OCI-LY3 (cell line): ENCODE data around the gene PRRG3.
"Not testable (repeated sequence)": the region's sequence is repeated elsewhere in the genome, so short reads cannot be mapped to it uniquely, and the experiment has no call there.

ENCODE experiments used
- H2AFZ ChIP-seq: fragments of 200-600, 300-600 bp; shearing (Covaris generic); 2 replicates; pipeline ENCODE4 v1.6.0; 2014; ENCODE audit warnings: antibody characterized with exemption, low read depth, low read length
- H3K27ac ChIP-seq: fragments of 200-600, 300-600 bp; sonication (generic); 2 replicates; pipeline ENCODE4 v1.5.1; 2014; ENCODE audit warnings: mild to moderate bottlenecking, low read length, moderate library complexity, mixed read lengths
- H3K27me3 ChIP-seq: fragments of 200-600, 300-600 bp; sonication (generic); 2 replicates; pipeline ENCODE4 v1.6.1; 2014; ENCODE audit warnings: low read depth, low read length, mixed read lengths
- H3K36me3 ChIP-seq: fragments of 200-600, 300-600 bp; sonication (generic); replicated peaks from 2 replicates; pipeline ENCODE3; 2014; ENCODE audit warnings: low read depth, low read length, mixed read lengths
- H3K4me1 ChIP-seq: fragments of 300-600, 200-600 bp; sonication (generic); 2 replicates; pipeline ENCODE4 v1.6.1; 2014; ENCODE audit warnings: low read length, mixed read lengths
- H3K4me2 ChIP-seq: fragments of 200-600, 300-600 bp; sonication (generic); 2 replicates; pipeline ENCODE4 v1.6.1; 2014; ENCODE audit warnings: low read length, mixed read lengths
- H3K4me3 ChIP-seq: fragments of 300-600, 200-600 bp; sonication (generic); 2 replicates; pipeline ENCODE4 v1.5.1; 2014; ENCODE audit warnings: antibody characterized with exemption, mild to moderate bottlenecking, low read length, moderate library complexity
- H3K79me2 ChIP-seq: fragments of 300-600, 200-600 bp; shearing (Covaris generic); 2 replicates; pipeline ENCODE4 v1.6.1; 2014; ENCODE audit warnings: mild to moderate bottlenecking, low read length, mixed read lengths
- H3K9ac ChIP-seq: fragments of 300-600, 200-600 bp; shearing (Covaris generic); 2 replicates; pipeline ENCODE4 v1.6.0; 2014; ENCODE audit warnings: mild to moderate bottlenecking, low read length, moderate library complexity
- H3K9me3 ChIP-seq: fragments of 200-600, 300-600 bp; shearing (Covaris generic); 2 replicates; pipeline ENCODE4 v1.6.1; 2014; ENCODE audit warnings: low read length, mixed read lengths; ENCODE audit not compliant: insufficient read depth
- H4K20me1 ChIP-seq: fragments of 200-600, 300-600 bp; sonication (generic); 2 replicates; pipeline ENCODE4 v1.6.1; 2016; ENCODE audit warnings: low read length, mixed read lengths; ENCODE audit not compliant: insufficient read depth
- EZH2phosphoT487 ChIP-seq: fragments of 200-600 bp; shearing (Covaris generic); IDR thresholded peaks from 2 replicates; pipeline ENCODE4 v1.6.1; 2018; ENCODE audit warnings: antibody characterized with exemption, mixed run types, low read depth
- TF ChIP-seq, protein P1 (sequence below): fragments of 200-600, 300-600 bp; sonication (generic); IDR thresholded peaks from 2 replicates; pipeline ENCODE4 v1.5.1; 2014; ENCODE audit warnings: antibody characterized with exemption, low read length, low read depth

Gene PRRG3

GRCh38 chrX:151694121-151694520, 1.1 kb upstream of the PRRG3 start:
- Histone ChIP-seq H3K27ac (no peak overlapping the region), H3K27me3 (no peaks in the 10 kb centered on the region), H3K4me1 (no peaks in the 10 kb centered on the region), H3K9ac (no peak overlapping the region), H3K4me2 (no peak overlapping the region), H3K4me3 (no peak overlapping the region), H2AFZ (no peak overlapping the region), H3K79me2 (no peaks in the 10 kb centered on the region), H3K36me3 (no peaks in the 10 kb centered on the region), H3K9me3 (no peaks in the 10 kb centered on the region), H4K20me1 (no peaks in the 10 kb centered on the region)
- TF ChIP-seq, protein P1, sequence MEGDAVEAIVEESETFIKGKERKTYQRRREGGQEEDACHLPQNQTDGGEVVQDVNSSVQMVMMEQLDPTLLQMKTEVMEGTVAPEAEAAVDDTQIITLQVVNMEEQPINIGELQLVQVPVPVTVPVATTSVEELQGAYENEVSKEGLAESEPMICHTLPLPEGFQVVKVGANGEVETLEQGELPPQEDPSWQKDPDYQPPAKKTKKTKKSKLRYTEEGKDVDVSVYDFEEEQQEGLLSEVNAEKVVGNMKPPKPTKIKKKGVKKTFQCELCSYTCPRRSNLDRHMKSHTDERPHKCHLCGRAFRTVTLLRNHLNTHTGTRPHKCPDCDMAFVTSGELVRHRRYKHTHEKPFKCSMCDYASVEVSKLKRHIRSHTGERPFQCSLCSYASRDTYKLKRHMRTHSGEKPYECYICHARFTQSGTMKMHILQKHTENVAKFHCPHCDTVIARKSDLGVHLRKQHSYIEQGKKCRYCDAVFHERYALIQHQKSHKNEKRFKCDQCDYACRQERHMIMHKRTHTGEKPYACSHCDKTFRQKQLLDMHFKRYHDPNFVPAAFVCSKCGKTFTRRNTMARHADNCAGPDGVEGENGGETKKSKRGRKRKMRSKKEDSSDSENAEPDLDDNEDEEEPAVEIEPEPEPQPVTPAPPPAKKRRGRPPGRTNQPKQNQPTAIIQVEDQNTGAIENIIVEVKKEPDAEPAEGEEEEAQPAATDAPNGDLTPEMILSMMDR = no peak
- TF ChIP-seq EZH2phosphoT487 = no peak

DNA sequence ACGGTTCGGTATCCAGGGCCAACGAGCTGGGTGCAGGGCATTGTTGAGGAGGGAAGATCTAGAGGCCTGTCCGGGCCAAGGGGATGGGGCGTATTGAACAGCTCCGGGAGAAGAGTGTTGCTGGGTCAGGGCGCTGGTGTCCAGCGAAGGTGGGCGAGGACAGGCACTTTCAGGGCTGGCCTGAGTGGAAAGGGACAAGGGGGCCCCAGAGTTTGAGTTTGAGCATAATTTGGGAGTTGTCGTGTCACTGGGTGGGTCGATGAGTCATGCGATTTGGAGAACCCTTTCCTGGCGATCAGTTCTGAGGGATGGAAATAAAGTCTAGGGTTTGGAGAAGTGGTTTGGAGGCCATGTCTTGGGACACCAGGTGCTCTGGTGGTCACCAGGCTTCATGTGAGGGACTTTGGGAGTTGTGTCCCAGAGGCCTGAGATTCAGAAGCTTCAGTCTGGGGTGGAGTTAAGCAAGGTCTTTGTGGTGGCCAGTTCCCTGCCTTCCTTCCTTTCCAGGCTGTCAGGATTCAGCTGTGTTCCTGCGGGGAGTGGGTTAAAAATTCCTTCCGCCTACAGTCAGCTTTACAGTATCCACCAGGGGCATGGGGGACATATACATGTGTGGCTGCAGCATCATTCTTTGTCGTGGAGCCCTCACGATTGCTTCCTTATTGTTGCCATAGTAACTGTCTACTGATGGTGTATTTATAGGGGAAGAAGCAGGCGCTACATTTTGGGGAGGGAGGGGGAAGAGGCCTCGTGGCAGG, 504 bp downstream of the PRRG3 start:
- Histone ChIP-seq H2AFZ (no peak overlapping the region), H3K4me3 (no peak overlapping the region), H3K4me1 (no peaks in the 10 kb centered on the region), H4K20me1 (no peaks in the 10 kb centered on the region), H3K27me3 (no peaks in the 10 kb centered on the region), H3K4me2 (no peak overlapping the region), H3K79me2 (no peaks in the 10 kb centered on the region), H3K9me3 (no peaks in the 10 kb centered on the region), H3K9ac (no peak overlapping the region), H3K36me3 (no peaks in the 10 kb centered on the region), H3K27ac (no peak overlapping the region)
- no peak for TF ChIP-seq EZH2phosphoT487
- TF ChIP-seq, protein P1 = no peak

DNA sequence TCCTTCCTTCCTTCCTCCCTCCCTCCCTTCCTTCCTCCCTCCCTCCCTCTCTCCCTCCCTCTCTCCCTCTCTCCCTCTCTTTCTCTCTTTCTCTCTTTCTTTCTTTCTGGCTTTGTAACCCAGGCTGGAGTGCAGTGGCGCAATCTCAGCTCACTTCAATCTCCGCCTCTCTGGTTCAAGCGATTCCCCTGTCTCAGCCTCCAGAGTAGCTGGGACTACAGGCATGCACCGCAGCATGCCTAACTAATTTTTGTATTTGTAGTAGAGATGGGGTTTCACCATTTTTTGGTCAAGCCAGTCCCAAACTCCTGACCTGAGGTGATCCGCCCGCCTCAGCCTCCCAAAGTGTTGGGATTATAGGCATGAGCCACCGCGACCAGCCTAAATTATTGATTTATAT, 1.8 kb downstream of the PRRG3 start:
- not testable (repeated sequence) for H3K4me2 ChIP-seq, H3K4me1 ChIP-seq, H3K36me3 ChIP-seq, H2AFZ ChIP-seq, H4K20me1 ChIP-seq, H3K27ac ChIP-seq, H3K4me3 ChIP-seq, H3K27me3 ChIP-seq, H3K9me3 ChIP-seq, H3K79me2 ChIP-seq, H3K9ac ChIP-seq

DNA sequence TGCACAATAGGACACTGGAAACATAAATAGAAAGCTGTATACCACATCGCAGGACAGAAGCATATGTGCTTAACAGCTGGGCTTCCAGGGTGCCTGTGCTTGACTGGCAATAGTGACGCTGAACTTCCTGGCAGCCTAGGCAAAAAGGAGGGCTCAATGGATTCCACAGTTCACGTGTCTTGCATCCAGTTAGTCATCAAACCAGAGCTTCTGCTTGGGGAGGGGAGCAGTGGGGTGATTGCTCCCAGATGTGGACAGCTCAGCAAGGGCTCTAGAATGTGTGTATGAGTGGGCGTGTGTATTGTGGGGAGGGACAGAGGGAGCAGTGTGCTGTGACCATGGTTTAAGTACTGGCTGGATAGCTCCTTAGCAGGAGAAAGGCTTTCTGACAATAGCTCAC, 2.3 kb downstream of the PRRG3 start:
- H3K27me3 ChIP-seq = no peaks in the 10 kb centered on the region
- H3K9me3 ChIP-seq = no peaks in the 10 kb centered on the region
- TF ChIP-seq, protein P1 = no peak
- no peak for TF ChIP-seq EZH2phosphoT487
- no peaks in the 10 kb centered on the region for H3K79me2 ChIP-seq
- H3K4me2 ChIP-seq = no peak overlapping the region
- H4K20me1 ChIP-seq = no peaks in the 10 kb centered on the region
- H3K36me3 ChIP-seq = no peaks in the 10 kb centered on the region
- no peak overlapping the region for H3K27ac ChIP-seq
- no peak overlapping the region for H3K9ac ChIP-seq
- H3K4me1 ChIP-seq = no peaks in the 10 kb centered on the region
- H2AFZ ChIP-seq = no peak overlapping the region
- H3K4me3 ChIP-seq = no peak overlapping the region
